DMS153 treated with DMSO at 0.1 percent for 48 hours (cell line): ENCODE data around the gene TLE3.

Experiments
- DNase-seq: peaks from one replicate; lab custom pipeline; 2025; ENCODE audit not compliant: unreplicated experiment; lab: John Stamatoyannopoulos, UW

Gene TLE3

DNA sequence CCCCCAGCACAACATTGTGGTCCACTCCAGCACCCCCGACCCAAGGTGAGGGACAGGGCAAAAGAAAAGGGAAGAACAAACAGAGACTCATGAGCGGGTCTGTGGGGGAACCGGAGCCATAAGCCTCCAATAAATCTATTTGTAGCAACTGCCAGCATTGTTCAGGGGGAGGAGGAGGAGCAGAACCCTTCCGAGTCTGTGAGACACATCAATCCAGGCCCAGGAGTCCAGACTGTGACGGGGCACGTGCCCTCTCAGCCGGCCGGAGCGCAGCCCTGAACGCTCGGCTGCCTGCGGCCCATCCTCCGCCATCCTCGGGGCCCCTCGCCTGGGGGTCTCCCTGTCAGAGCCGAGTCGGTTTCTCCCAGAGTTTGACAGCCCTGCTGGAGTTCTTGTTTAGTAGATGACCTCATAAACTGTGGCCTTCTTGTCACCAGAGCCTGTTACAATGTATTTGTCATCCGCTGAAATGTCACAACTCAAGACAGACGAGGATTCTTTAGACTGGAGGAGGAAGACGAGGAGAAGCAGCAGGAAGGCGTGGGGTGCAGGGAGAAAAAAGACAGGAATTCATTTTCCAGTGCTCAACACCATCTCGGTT, 47.9 kb downstream of the TLE3 start:
- DNase-seq: no peak

DNA sequence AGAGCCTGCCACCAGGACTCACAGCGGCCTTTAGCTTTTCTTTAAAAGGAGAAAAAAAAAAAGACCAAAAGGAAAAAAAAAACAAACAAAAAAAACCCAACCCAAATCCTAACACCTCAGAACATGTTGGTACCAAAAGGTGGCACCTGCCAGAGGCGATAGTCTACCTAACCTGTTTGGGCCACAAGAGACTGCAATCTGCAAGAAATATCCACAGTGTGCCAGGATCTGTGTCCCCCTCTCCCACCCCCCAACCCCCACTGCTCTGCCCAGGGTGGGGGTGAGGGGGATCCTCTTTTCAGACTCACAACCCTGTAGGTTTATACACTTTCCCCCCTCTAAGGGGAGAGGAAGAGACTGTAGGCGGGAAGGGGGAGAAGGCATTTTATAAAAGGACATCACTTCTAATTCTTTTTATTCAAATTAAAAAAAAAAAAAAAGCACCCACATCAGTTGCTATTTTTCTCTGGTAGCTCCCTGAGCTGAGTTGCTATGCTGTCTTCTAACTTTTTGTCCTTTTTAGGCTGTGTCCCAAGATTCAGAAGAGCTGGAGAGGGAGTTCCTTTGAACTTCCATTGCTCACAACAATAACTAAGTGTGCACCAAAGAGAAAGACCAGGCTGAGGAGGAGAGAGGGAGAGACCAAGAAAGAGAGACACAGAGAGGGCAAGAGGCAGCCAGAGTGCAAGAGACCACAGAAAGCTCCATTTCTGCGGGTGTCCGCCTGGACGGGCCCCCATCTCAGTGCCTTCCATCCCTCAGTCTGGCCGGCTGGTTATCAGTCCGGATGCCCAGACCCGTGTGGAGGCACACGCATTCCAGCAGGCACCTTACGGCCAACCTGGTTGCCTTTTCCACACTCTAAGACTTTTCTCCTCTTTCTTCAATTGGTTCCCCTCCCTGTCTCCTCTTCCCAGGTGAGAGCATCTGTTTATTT, 48.9 kb downstream of the TLE3 start:
- DNase-seq: no peak

DNA sequence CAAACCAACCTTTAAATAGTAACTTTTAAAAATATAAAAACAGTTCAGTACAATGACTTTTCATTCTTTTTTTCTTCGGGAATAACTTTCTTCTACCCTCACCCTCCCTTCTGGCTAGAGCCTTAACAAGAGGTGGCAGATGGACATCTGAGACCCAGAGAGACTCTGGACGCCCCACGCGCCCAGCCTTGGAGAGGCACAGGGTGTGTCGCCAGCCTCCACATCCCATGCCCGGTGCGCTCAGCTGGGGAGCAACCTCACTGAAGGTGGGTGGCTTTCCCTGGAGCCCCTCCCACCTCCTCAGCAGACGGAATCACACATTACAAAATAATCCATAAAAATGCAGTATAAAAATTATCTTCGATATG, 49.5 kb downstream of the TLE3 start:
- DNase-seq: no peak

DNA sequence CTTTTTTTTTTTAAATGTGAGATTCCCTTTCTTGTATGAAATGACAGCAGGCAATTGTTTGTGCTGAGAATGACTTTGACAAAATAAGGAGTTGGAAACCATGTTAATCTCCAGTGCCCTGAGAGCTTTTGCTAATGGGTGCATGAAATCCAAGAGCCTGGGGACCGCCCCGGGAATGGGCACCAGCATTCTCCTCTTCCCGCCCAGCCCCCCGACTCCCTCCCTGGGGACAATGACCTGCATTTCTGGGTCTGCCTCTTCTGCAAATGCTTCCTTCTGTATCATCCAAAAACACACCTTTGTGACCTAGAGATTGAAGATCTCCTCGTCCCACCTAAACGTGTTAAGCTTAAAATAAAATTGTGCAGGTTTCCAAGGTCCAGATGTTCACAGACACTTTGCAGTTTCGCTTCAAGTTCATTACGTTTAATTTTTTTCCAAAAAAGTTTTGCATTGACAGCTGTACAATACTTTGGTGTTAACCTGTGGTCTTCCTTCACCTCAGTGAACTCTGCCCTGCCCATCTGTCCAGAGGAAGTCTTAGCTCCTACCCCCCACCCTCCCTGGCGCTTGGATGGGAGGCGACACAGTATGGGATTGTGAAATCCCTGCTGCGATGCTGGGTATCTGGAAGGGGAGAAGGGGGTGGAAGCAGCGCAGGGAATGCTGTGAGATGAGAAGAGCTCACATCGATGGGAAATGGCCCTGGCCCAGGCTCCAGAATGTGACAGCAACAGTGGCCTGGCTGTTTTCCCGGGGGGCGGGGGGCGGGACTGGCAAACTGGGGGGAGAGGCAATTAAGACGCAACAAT, 50.1 kb downstream of the TLE3 start:
- DNase-seq: no peak

DNA sequence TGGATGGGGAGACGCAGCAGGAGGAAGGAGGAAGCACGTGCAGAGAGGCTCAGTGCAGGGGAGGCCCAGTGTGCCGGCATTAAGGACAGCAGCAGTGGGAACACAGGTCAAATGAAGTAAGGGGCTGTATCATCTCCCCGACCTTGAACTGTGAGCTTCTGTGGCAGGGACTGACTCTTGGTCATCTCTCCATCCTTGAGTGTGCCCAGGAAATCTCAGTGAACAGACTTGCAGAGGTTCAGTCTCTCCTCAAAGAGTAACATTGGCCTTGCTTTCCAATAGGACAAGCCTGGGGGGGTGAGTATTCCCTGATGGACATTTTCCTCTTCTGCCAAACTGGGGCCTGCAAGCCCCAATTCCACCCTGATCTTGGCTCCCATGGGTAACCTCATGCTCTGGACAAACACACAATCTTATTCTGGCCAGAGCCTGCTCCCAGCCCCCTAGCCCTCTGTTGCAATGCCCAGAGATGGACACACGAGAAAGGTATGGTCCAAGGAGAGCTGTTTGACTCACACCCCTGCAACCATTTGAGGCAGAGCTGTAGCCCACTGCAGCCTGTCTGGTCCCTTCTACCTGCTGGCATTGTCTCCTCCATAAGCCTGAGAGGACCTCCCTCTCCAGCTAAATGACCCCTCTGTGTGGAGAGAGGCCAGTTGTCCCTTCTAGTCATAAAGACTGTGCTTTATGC, 50.9 kb downstream of the TLE3 start:
- no peak for DNase-seq

DNA sequence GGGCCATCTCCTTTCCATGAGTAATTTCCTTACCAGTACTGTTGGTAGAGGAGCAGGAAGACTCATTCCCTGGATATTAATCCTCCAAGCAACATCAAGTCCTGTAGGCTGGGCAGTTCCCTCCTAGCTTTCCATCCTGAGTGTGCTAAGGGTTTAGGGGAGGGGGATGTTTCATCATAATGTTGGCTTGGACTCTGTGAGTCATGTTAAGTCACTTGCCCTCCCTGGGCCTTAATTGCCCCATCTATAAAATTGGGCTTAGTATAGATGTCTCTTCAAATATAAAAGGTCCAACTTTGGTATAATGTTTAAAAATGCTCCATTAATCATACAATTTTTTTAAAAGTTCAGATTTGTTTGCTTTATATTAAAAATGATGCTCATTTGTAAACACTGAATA, 52.7 kb downstream of the TLE3 start:
- DNase-seq: no peak

DNA sequence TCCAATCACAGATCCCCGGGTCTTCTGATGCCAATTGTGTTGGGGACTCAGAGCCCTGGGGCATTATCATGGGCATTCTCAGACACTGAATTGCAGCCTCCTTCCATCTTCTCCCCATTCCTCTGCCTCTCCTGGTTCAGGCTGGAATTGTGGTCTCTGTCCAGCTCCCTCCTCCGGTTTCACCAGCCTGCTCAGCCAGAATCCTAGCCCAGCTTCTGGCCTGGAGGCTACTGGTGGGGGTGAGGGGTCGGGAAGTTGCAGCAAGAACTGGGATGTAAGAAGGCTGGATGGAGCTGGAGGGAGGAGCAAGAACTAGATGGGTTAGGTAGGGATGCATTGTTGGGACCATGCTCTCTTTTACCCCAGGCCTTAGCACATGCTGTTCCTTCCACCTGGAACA, 53.5 kb downstream of the TLE3 start:
- DNase-seq: no peak

DNA sequence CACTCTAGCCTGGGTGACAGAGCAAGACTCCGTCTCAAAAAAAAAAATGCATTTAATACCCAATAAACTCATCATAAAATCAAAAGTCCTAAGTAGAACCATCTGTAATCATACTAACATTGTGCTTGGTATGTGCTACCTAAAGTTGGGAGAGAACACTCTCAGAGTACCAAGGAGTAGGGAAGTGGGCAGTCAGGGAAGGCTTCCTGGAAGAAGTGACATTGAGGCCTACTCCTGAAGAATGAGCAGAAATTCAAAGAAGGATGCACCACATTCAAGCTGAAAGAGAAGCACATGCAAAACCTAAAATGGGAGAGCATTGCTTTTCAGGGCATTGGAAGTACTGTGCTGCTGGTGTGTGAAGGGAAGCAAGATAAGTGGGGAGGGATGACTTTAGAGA, 54.1 kb downstream of the TLE3 start:
- DNase-seq: no peak

DNA sequence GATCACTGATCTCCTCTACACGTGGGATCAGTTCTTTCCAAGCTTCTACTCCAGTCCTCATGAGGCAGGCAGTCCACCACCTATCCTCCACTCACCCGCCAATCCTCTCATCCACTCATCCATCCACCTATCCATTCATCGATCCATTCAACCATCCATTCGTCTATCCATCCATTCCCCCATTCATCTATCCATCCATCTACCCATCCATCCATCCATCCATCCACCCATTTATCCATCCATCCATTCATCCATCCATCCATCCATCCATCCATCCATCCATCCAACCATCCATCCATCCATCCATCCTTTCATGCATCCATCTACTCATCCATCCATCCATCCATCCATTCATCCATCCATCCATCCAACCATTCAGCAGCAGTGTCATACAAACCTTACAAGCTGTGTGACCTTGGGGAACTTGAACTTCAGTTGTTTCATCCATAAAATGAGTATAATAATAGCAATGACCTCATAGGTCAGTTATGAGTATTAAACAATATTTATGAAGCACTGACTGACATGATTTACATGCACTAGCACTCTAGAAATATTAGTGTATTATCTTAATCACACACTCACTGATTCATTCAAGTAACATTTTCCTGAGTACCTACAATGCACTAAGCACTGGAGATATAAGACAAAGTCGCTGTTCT, 55.0 kb downstream of the TLE3 start:
- no peak for DNase-seq

DNA sequence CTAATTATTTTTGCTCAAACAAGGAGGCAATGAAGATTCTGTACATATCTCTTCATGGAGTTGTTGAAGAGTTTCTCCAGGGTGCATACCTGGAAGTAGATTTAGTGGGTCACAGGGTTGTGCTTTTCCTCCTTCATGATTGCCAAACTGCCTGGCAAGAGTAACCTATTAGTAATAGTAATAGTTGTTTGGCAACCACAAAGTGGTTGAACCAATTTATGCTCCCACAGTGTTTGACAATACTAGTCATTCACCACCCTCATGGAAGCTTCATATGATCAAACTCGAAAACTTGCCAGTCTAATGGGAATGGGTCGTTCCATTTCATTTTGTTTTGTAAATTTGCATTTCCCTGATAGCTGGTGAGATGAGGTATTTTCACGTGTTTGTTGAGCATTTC, 57.8 kb downstream of the TLE3 start:
- DNase-seq: no peak

DNA sequence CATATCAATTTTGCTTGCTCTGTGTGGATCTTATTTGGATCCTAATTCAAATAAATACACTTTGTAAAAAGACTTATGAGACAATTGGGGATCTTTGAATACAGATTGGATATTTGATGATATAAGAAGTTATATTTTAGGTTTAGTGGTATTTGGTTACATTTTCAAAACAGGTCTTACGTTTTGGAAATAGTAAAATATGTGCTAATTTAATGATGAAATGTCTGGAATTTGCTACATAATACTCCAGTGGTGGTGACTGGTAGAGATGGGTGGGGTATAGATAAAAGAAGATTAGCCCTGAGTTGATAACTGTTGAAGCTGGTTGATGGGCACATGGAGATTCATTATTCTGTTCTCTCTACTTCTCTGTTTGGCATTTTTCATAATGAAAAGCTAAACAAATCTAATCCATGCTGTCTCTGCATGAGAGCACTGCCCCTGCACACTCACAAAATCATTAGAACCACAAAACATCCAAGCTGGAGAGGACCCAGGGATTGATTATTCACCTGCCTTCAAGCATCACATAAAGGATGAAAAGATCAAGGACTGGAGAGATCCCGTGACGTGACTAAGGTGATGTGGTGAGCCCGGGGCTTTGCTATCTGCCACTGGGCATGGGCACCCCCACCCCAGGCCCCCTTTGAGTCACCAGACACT, 58.9 kb downstream of the TLE3 start:
- no peak for DNase-seq

DNA sequence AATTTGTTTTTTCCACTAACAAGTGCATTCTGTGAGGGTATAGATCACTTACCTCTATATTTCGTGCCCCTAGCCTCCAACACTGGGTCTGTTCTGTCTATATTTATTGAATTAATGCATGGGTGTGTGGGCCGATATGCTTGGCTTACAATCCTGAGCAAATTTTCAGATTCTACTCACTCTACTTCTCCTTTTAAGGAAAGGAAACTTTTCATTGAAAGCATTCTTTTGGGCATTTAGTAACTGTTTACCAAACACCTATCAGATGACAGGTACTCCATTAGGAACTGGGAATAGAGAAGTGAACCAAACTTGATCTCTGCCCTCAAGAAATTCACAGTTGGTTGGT, 60.5 kb downstream of the TLE3 start:
- no peak for DNase-seq

DNA sequence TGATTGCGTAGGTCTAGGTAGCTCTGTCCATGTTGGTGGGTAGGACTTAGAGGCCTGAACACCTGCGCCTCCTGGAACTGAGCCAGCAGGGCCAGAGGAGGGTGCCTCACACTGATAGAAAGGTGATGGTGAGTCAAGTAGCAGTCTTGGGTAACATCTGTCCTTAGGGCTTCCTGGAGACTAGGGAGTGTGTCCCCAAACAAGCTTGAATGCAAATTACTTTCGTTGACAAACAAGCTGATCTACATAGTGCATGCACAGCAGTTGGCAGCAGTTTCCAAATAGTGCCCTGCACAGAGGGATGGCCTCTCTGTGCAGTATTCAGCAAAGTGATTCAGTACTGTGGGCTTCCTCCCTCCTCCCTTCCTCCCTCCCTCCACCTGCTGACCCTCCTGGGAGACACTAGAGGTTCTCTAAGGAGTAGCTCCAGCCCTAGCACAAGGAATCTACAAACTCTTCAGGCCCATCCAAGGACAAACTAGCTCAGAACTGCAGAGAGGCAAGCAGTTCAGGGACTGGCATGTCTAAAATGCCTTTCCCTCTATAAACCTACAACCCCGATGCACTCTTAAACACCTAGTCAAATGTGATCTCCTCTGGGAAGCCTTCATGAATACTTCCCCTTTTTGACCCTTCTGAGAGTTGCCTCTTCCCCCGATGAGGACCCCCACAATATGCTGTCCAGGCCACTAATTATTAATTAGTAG, 61.0 kb downstream of the TLE3 start:
- DNase-seq: peak; percentile 9

DNA sequence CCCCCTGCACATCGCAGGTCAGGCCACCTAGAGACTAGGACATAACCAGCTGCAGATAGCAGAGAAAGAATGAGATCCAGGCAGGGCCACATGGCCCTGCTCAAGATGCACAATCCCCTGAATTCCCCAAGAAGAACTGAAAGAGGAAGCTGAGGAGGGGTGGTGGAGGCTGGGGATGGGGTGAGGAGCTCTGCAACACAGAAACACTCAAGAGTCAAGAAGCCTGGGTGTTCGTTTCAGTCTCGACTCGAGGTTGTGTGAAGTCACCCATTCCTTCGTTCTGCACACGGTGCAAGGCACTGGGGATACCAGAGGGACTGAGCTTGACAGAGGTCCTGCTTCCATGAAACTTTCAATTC, 62.0 kb downstream of the TLE3 start:
- DNase-seq: no peak

DNA sequence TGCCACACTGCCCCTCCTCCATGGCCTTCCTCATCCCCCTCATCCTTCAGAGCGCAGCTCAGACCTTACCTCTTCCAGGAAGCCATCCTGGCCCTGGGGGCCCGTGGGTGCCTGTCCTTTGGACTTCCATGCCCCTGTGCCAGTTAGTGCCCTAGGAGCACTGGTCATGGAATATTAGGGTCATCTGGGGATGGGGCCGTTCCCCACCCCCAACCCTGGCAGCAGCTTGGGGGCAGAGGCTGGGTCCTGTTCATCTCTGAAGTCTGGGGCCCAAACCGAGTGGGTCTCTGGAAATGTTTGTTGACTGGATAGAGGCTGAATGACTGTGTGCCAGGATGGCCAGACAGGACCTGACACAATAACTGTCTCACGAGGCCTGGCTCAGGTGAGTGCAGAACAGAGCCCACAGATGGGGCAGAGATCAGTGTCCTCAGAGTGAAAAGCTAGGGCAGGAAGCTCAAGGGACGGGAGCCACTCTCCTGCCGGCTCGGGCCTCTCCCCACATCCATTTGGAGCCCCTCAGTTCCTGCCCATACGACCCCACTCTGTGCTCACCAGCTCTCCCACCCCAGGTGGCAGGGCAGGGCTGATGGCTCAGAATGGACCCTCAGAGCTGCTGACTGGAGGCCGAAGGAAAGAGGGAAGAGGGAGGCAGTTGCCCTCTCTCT, 62.5 kb downstream of the TLE3 start:
- DNase-seq: no peak

DNA sequence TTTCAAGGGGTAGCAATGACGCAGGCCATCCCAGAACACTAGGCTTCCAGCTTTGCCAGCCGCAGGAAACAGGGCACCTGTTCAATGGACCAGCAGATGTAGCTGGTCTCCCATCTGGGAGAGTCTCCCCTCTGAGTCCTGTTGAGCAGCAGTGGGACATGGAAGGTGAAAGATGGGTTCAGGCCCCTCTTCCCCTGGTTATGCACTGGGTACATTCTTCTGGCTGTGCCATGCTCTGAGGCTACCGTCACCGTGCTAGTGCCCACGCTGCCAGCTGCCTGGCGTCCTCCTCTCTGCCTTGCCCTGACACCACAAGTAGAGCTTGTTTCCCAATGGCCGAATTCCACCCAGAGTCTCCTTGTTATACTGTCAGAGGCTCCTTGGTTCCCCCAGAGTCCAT, 63.1 kb downstream of the TLE3 start:
- no peak for DNase-seq

DNA sequence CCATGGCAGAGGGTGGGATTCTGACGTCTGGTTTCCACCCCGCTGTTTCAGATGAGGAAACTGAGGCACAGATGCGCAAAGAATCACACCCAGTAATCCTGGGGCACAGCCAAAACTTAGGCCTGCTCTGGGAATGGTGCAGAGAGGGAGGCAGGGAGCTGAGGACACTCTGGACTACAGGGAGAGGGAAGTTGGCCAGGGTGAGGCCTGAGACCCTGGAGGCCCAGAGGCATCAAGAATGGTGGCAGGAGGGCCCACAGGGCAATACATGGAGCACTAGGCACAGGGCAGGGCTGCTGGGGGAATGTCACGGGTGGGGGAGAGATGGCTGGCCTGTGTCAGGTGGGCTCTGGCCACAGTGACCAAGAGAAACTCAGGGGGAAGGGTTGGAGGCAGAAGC, 63.6 kb downstream of the TLE3 start:
- DNase-seq: no peak

DNA sequence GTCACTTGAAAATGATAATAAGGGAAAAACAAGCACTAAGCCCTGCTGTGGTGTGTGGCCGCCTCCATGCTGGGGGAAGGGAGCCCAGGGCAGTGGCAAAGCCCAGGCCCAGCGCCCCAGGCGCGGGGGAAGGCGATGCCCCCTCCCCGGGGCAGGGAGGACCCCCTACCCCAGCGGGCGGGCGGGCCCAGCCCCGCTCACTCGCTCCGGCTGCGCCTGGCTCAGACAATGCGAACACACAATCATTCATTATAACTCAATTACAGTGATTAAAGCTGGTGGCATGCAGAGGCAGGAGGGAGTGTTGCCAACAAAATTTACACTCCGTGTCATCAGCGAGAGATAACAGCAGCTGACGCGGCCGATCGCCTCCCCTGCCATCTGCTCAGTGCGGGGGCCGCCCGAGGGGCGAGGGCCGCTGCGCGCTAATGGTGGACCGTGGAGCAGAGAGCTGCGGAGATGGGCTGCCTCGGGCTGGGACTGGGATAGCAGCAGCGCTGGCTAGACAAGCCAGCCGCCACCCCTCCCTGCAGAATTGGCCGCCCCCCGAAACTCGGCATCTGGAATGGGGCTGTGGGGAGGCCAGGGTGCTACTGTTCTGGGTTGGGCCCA, 64.1 kb downstream of the TLE3 start:
- DNase-seq: no peak

DNA sequence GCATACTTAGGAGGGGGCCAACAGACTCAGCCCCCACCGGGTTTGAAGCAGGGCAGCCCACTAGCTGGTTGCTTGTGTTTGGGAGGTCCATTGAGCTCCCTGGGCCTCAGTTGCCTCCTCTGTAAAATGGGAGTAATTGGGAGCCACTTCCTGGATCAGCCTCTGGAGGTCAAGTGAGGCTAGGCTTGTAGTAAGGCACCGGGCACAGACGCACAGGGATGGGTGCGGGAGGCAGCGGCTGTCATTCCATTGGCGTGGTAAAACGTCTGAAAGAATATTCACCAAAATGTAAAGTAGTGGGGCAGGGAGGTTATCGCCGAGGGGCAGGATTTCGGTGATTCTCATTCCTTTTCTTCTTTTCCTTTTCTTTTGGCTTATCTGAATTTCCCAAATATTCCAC, 64.6 kb downstream of the TLE3 start:
- DNase-seq: no peak
